ENCODE data around the gene ARHGAP31.

GRCh38 chr3:119314821-119315220 is 20.6 kb downstream of the ARHGAP31 start:
- TF ChIP-seq GFI1B (tag by site-specific recombination; IDR thresholded peaks at IDR 0.05), result no peak
- TF ChIP-seq, protein P1, sequence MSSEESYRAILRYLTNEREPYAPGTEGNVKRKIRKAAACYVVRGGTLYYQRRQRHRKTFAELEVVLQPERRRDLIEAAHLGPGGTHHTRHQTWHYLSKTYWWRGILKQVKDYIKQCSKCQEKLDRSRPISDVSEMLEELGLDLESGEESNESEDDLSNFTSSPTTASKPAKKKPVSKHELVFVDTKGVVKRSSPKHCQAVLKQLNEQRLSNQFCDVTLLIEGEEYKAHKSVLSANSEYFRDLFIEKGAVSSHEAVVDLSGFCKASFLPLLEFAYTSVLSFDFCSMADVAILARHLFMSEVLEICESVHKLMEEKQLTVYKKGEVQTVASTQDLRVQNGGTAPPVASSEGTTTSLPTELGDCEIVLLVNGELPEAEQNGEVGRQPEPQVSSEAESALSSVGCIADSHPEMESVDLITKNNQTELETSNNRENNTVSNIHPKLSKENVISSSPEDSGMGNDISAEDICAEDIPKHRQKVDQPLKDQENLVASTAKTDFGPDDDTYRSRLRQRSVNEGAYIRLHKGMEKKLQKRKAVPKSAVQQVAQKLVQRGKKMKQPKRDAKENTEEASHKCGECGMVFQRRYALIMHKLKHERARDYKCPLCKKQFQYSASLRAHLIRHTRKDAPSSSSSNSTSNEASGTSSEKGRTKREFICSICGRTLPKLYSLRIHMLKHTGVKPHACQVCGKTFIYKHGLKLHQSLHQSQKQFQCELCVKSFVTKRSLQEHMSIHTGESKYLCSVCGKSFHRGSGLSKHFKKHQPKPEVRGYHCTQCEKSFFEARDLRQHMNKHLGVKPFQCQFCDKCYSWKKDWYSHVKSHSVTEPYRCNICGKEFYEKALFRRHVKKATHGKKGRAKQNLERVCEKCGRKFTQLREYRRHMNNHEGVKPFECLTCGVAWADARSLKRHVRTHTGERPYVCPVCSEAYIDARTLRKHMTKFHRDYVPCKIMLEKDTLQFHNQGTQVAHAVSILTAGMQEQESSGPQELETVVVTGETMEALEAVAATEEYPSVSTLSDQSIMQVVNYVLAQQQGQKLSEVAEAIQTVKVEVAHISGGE (tag by site-specific recombination; conservative IDR thresholded peaks at IDR 0.05; ENCODE audit: low read depth), result no peak
- TF ChIP-seq, protein P2, sequence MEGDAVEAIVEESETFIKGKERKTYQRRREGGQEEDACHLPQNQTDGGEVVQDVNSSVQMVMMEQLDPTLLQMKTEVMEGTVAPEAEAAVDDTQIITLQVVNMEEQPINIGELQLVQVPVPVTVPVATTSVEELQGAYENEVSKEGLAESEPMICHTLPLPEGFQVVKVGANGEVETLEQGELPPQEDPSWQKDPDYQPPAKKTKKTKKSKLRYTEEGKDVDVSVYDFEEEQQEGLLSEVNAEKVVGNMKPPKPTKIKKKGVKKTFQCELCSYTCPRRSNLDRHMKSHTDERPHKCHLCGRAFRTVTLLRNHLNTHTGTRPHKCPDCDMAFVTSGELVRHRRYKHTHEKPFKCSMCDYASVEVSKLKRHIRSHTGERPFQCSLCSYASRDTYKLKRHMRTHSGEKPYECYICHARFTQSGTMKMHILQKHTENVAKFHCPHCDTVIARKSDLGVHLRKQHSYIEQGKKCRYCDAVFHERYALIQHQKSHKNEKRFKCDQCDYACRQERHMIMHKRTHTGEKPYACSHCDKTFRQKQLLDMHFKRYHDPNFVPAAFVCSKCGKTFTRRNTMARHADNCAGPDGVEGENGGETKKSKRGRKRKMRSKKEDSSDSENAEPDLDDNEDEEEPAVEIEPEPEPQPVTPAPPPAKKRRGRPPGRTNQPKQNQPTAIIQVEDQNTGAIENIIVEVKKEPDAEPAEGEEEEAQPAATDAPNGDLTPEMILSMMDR (tag by site-specific recombination; IDR thresholded peaks at IDR 0.05), result no peak
- no peak for TF ChIP-seq ZNF274 (IDR thresholded peaks at IDR 0.05; ENCODE audit: low read length)
- TF ChIP-seq ZNF274 (tag by site-specific recombination; IDR thresholded peaks at IDR 0.05; ENCODE audit: borderline replicate concordance), result no peak
- no peak for TF ChIP-seq PBX3 (CRISPR knock-in tag; IDR thresholded peaks at IDR 0.05)
- TF ChIP-seq, protein P3, sequence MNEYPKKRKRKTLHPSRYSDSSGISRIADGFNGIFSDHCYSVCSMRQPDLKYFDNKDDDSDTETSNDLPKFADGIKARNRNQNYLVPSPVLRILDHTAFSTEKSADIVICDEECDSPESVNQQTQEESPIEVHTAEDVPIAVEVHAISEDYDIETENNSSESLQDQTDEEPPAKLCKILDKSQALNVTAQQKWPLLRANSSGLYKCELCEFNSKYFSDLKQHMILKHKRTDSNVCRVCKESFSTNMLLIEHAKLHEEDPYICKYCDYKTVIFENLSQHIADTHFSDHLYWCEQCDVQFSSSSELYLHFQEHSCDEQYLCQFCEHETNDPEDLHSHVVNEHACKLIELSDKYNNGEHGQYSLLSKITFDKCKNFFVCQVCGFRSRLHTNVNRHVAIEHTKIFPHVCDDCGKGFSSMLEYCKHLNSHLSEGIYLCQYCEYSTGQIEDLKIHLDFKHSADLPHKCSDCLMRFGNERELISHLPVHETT (tag by site-specific recombination; IDR thresholded peaks at IDR 0.05), result no peak
- TF ChIP-seq ZSCAN30 (tag by site-specific recombination; IDR thresholded peaks at IDR 0.05), result no peak
- TF ChIP-seq ZBTB20 (tag by site-specific recombination; IDR thresholded peaks at IDR 0.05), result no peak
- TF ChIP-seq ZNF747 (tag by site-specific recombination; IDR thresholded peaks at IDR 0.05), result no peak
- no peak for TF ChIP-seq KLF16 (tag by site-specific recombination; IDR thresholded peaks at IDR 0.05)
- no peak for TF ChIP-seq BCL11A (tag by site-specific recombination; IDR thresholded peaks at IDR 0.05; ENCODE audit: low read depth)
- TF ChIP-seq, protein P4, sequence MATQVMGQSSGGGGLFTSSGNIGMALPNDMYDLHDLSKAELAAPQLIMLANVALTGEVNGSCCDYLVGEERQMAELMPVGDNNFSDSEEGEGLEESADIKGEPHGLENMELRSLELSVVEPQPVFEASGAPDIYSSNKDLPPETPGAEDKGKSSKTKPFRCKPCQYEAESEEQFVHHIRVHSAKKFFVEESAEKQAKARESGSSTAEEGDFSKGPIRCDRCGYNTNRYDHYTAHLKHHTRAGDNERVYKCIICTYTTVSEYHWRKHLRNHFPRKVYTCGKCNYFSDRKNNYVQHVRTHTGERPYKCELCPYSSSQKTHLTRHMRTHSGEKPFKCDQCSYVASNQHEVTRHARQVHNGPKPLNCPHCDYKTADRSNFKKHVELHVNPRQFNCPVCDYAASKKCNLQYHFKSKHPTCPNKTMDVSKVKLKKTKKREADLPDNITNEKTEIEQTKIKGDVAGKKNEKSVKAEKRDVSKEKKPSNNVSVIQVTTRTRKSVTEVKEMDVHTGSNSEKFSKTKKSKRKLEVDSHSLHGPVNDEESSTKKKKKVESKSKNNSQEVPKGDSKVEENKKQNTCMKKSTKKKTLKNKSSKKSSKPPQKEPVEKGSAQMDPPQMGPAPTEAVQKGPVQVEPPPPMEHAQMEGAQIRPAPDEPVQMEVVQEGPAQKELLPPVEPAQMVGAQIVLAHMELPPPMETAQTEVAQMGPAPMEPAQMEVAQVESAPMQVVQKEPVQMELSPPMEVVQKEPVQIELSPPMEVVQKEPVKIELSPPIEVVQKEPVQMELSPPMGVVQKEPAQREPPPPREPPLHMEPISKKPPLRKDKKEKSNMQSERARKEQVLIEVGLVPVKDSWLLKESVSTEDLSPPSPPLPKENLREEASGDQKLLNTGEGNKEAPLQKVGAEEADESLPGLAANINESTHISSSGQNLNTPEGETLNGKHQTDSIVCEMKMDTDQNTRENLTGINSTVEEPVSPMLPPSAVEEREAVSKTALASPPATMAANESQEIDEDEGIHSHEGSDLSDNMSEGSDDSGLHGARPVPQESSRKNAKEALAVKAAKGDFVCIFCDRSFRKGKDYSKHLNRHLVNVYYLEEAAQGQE (tag by site-specific recombination; IDR thresholded peaks at IDR 0.05), result no peak
- TF ChIP-seq ZNF791 (tag by site-specific recombination; IDR thresholded peaks at IDR 0.05), result no peak
- TF ChIP-seq, protein P5, sequence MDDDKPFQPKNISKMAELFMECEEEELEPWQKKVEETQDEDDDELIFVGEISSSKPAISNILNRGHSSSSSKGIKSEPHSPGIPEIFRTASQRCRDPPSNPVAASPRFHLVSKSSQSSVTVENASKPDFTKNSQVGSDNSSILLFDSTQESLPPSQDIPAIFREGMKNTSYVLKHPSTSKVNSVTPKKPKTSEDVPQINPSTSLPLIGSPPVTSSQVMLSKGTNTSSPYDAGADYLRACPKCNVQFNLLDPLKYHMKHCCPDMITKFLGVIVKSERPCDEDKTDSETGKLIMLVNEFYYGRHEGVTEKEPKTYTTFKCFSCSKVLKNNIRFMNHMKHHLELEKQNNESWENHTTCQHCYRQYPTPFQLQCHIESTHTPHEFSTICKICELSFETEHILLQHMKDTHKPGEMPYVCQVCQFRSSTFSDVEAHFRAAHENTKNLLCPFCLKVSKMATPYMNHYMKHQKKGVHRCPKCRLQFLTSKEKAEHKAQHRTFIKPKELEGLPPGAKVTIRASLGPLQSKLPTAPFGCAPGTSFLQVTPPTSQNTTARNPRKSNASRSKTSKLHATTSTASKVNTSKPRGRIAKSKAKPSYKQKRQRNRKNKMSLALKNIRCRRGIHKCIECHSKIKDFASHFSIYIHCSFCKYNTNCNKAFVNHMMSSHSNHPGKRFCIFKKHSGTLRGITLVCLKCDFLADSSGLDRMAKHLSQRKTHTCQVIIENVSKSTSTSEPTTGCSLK (tag by site-specific recombination; IDR thresholded peaks at IDR 0.05), result no peak
